Heart right ventricle (tissue), 16 donors: ENCODE measurements around the gene EIF3CL. TPM values are rescaled to one million over a fixed set of nuclear protein-coding genes. Genes with fewer than 3 reads are reported as not detected.
"Not testable (repeated sequence)": the region's sequence is repeated elsewhere in the genome, so short reads cannot be mapped to it uniquely, and the experiment has no call there.

Experiments
- ATAC-seq, 8 donors: fragments of 200-7000 bp; cut with Tn5 transposase; one replicate each; pipeline ENCODE4 v1.9.1; 2020; ENCODE audit warnings: mild to moderate bottlenecking in 8 of 8, moderate library complexity in 8 of 8, moderate number of reproducible peaks in 1 of 8
- DNase-seq, 2 donors: peaks; one replicate each; pipeline ENCODE4 v3.0.0-alpha.2; 2020
- H3K27ac ChIP-seq, 10 donors: fragments of 200-600 bp; sonication (generic) in 2 of 10; one replicate each; pipeline versions ENCODE4 v1.5.0 to v1.8.0; 2020 to 2022; ENCODE audit warnings: mild to moderate bottlenecking in 3 of 10
- H3K27me3 ChIP-seq, 7 donors: fragments of 200-600 bp; one replicate each; pipeline ENCODE4 v1.8.0; 2021 to 2022; ENCODE audit warnings: mild to moderate bottlenecking in 2 of 7
- H3K36me3 ChIP-seq, 9 donors: fragments of 200-600 bp; sonication (generic) in 1 of 9; one replicate each; pipeline versions ENCODE4 v1.5.0 to v1.8.0; 2020 to 2022; ENCODE audit warnings: mild to moderate bottlenecking in 2 of 9
- H3K4me1 ChIP-seq, 9 donors: fragments of 200-600 bp; sonication (generic) in 1 of 9; one replicate each; pipeline versions ENCODE4 v1.5.0 to v1.8.0; 2020 to 2022; ENCODE audit warnings: mild to moderate bottlenecking in 4 of 9
- H3K4me3 ChIP-seq, 10 donors: fragments of 200-600 bp; sonication (generic) in 2 of 10; one replicate each; pipeline versions ENCODE4 v1.5.0 to v1.8.0; 2020 to 2022; ENCODE audit warnings: mild to moderate bottlenecking in 7 of 10, moderate library complexity in 2 of 10
- H3K9me3 ChIP-seq, 11 donors: fragments of 200-600 bp in 10 of 11; sonication (generic) in 2 of 11; one replicate each; pipeline versions ENCODE4 v1.5.0 to v1.8.0; 2013 to 2022; ENCODE audit warnings: mild to moderate bottlenecking in 2 of 11, control low read depth in 1 of 11, moderate library complexity in 1 of 11
- WGBS, 2 donors: extraction: QIAGEN DNeasy Blood & Tissue Kit; methylation state at CpG; one replicate each; pipeline ENCODE4 v1.1.7; 2013; ENCODE audit warnings: inconsistent platforms in 1 of 2; 5-methylcytosine and 5-hydroxymethylcytosine counted together
- intact Hi-C, 10 donors: fragments of 100-400 bp; cut with DNase I; formaldehyde crosslinking; loops; one replicate each; pipeline versions ENCODE4 v1.11.1 to v1.14.2; 2022
- polyA plus RNA-seq, 2 donors: library from polyadenylated mRNA; stranded (reverse); fragments of 200-250 nt; gene quantifications; one replicate each; pipeline ENCODE4 v1.2.3, GENCODE V29; 2013
- total RNA-seq, 10 donors: library from RNA; stranded (reverse); fragmentation: NEBNext Ultra II Directional in 3 of 10; extraction: Animal tissue kit (Norgen Biotek cat#: 25700) in 3 of 10; gene quantifications; one replicate each; pipeline versions ENCODE4 v1.2.1 to v1.2.4, GENCODE V29; 2021 to 2023
- donor health status: Arrhythmogenic right ventricular cardiomyopathy.
- donor health status: ischemic (EF 13 %, LVEDD 7.1; RV severe dilation, severe dysfunction).
- donor health status: healthy with polysubstance abuse.
- donor health status: DM: no; HTN: yes; CAD: no.
- donor health status: DM: no; HTN: no; CAD: no.
- donor health status: ischemic (EF 25% LVEDD 6.9; RV normal size, moderate dysfunction).
- donor health status: ischemic (EF 25% LVEDD 5.7; RV mildly dilated, moderate dysfunction).
- donor health status: healthy.
- donor health status: DM: yes; HTN: yes; CAD: no.
- donor health status: Ischemic cardiomyopathy.
- donor health status: ischemic (EF 35%, LVEDD 5.7; RV mildly dilated, moderate dysfunction).
- donor health status: nonischemic (EF 11% LVEDD 7.7; RV severe dilation, severe dysfunction).
- donor health status: DM: yes; HTN: yes; CAD: no.
- donor health status: PGD.
- donor health status: ischemic (EF 29% LVEDD 5.4; RV normal size, mild dysfunction).
- donor health status: nonischemic (EF 23%, LVEDD 6.1; RV moderate dilation, normal function).

The EIF3CL gene
- total and polyA plus RNA-seq, 12 donors: 10.3 to 103 (median 47.2) TPM

GRCh38 chr16:28414530-28414929 lies 10.9 kb upstream of the EIF3CL start:
- H3K36me3 ChIP-seq, H3K9me3 ChIP-seq, intact Hi-C loops, H3K4me1 ChIP-seq, H3K4me3 ChIP-seq, DNase-seq, ATAC-seq, H3K27me3 ChIP-seq, H3K27ac ChIP-seq: not testable (repeated sequence)
- 92% methylated on average over 14 to 15 of the region's 18 CpGs for WGBS, 2 donors

GRCh38 chr16:28413585-28413984 lies 9.9 kb upstream of the EIF3CL start:
- H3K4me3 ChIP-seq, H3K27ac ChIP-seq, H3K4me1 ChIP-seq, ATAC-seq, DNase-seq, intact Hi-C loops, H3K27me3 ChIP-seq, H3K36me3 ChIP-seq, H3K9me3 ChIP-seq: not testable (repeated sequence)
- WGBS, 2 donors: no CpG with 5 or more reads among the region's 7 CpGs

- H3K9me3 ChIP-seq, H3K4me1 ChIP-seq, intact Hi-C loops, DNase-seq, H3K27ac ChIP-seq, H3K4me3 ChIP-seq, ATAC-seq, H3K36me3 ChIP-seq, H3K27me3 ChIP-seq: not testable (repeated sequence)
- no CpG with 5 or more reads among the region's 5 CpGs for WGBS, 2 donors
Measured at GRCh38 chr16:28392054-28392453, 11.6 kb downstream of the EIF3CL start.

- peak in 7 of 8 donors; percentile 79 to 93 (median 88) for ATAC-seq
- intact Hi-C loops: not testable (repeated sequence)
Measured at GRCh38 chr16:28382177-28382867, 21.3 kb downstream of the EIF3CL start.

GRCh38 chr16:28377822-28378221 lies 25.8 kb downstream of the EIF3CL start:
- H3K27ac ChIP-seq, H3K36me3 ChIP-seq, H3K4me1 ChIP-seq, ATAC-seq, H3K9me3 ChIP-seq, H3K4me3 ChIP-seq, H3K27me3 ChIP-seq, intact Hi-C loops, DNase-seq: not testable (repeated sequence)
- 74 to 86% methylated on average over 4 of the region's 10 CpGs for WGBS, 2 donors

More at GRCh38 chr16:28382177-28382867, 21.3 kb downstream of the EIF3CL start:
- H3K36me3 ChIP-seq, DNase-seq, H3K27me3 ChIP-seq, H3K4me1 ChIP-seq, H3K27ac ChIP-seq, H3K9me3 ChIP-seq, H3K4me3 ChIP-seq: not testable (repeated sequence)
- WGBS, 2 donors: 62 to 100% methylated on average over 1 to 2 of the region's 10 CpGs

GRCh38 chr16:28377108-28377625 lies 26.5 kb downstream of the EIF3CL start:
- H3K27me3 ChIP-seq, intact Hi-C loops, H3K36me3 ChIP-seq, ATAC-seq, DNase-seq, H3K4me3 ChIP-seq, H3K27ac ChIP-seq, H3K9me3 ChIP-seq, H3K4me1 ChIP-seq: not testable (repeated sequence)
- 94 to 98% methylated on average over 23 to 28 of the region's 38 CpGs for WGBS, 2 donors

- DNase-seq, H3K9me3 ChIP-seq, H3K4me3 ChIP-seq, H3K27me3 ChIP-seq, intact Hi-C loops, H3K36me3 ChIP-seq, H3K27ac ChIP-seq, H3K4me1 ChIP-seq: not testable (repeated sequence)
- 4 to 7% methylated on average over 3 of the region's 8 CpGs for WGBS, 2 donors
- peak in 6 of 8 donors; percentile 39 to 69 (median 47) for ATAC-seq
Measured at GRCh38 chr16:28375115-28375514, 28.5 kb downstream of the EIF3CL start.

- 0 to 2% methylated on average over 6 of the region's 25 CpGs for WGBS, 2 donors
- H3K27ac ChIP-seq, DNase-seq, H3K9me3 ChIP-seq, H3K36me3 ChIP-seq, H3K4me3 ChIP-seq, H3K27me3 ChIP-seq, intact Hi-C loops, H3K4me1 ChIP-seq: not testable (repeated sequence)
- ATAC-seq: peak in 1 of 8 donors; percentile 31
Measured at GRCh38 chr16:28374281-28374680, 29.4 kb downstream of the EIF3CL start.

GRCh38 chr16:28367926-28368325 lies 35.7 kb downstream of the EIF3CL start:
- H3K4me3 ChIP-seq, H3K27me3 ChIP-seq, H3K36me3 ChIP-seq, intact Hi-C loops, H3K4me1 ChIP-seq, H3K9me3 ChIP-seq, H3K27ac ChIP-seq, DNase-seq: not testable (repeated sequence)
- whole genome bisulfite sequencing, 2 donors: 16 to 26% methylated on average over 18 to 25 of the region's 32 CpGs
- ATAC-seq: peak in 1 of 8 donors; percentile 6
